Measurements from ENCODE around the gene PIK3R3.

The PIK3R3 gene

GRCh38 chr1:46044116-46044515 lies 88.3 kb downstream of the PIK3R3 start:
- Mint-ChIP-seq H3K9me3 (no peaks in the 10 kb centered on the region), H3K36me3 (ENCODE audit: low read depth) (no peaks in the 10 kb centered on the region), H3K27ac (no peak overlapping the region), H3K27me3 (no peaks in the 10 kb centered on the region), H3K4me1 (peaks cover 12% of the 10 kb centered on the region), H3K4me3 (no peak overlapping the region)
- DNase-seq: no peak
- no peak for ATAC-seq

GRCh38 chr1:46043458-46044017 lies 88.9 kb downstream of the PIK3R3 start:
- Mint-ChIP-seq H3K27me3 (no peaks in the 10 kb centered on the region), H3K36me3 (ENCODE audit: low read depth) (no peaks in the 10 kb centered on the region), H3K9me3 (no peaks in the 10 kb centered on the region), H3K4me1 (peaks cover 12% of the 10 kb centered on the region), H3K27ac (no peak overlapping the region), H3K4me3 (no peak overlapping the region)
- DNase-seq (no peak), ATAC-seq (peak; percentile 36)

GRCh38 chr1:46041974-46042373 lies 90.5 kb downstream of the PIK3R3 start:
- Mint-ChIP-seq H3K4me3 (no peak overlapping the region), H3K9me3 (no peaks in the 10 kb centered on the region), H3K36me3 (ENCODE audit: low read depth) (no peaks in the 10 kb centered on the region)

GRCh38 chr1:46041551-46041950 lies 90.9 kb downstream of the PIK3R3 start:
- Mint-ChIP-seq H3K4me1 (peaks cover 12% of the 10 kb centered on the region), H3K4me3 (no peak overlapping the region), H3K27ac (no peak overlapping the region), H3K27me3 (no peaks in the 10 kb centered on the region), H3K9me3 (no peaks in the 10 kb centered on the region), H3K36me3 (ENCODE audit: low read depth) (no peaks in the 10 kb centered on the region)
- ATAC-seq (no peak), DNase-seq (no peak)

More at GRCh38 chr1:46041974-46042373, 90.5 kb downstream of the PIK3R3 start:
- ATAC-seq (no peak), DNase-seq (no peak)
- no peaks in the 10 kb centered on the region for H3K27me3 Mint-ChIP-seq
- H3K27ac Mint-ChIP-seq: no peak overlapping the region
- peaks cover 12% of the 10 kb centered on the region for H3K4me1 Mint-ChIP-seq

- Mint-ChIP-seq H3K4me1 (peaks cover 12% of the 10 kb centered on the region), H3K27ac (no peak overlapping the region), H3K36me3 (ENCODE audit: low read depth) (no peaks in the 10 kb centered on the region), H3K4me3 (no peak overlapping the region), H3K27me3 (no peaks in the 10 kb centered on the region), H3K9me3 (no peaks in the 10 kb centered on the region)
- ATAC-seq: no peak
- no peak for DNase-seq
Observed at GRCh38 chr1:46039571-46040052, 92.8 kb downstream of the PIK3R3 start.

GRCh38 chr1:46036894-46037839 lies 95.3 kb downstream of the PIK3R3 start:
- DNase-seq (peak; percentile 88), ATAC-seq (peak; percentile 67)
- no peaks in the 10 kb centered on the region for H3K27me3 Mint-ChIP-seq
- no peak overlapping the region for H3K4me3 Mint-ChIP-seq
- no peaks in the 10 kb centered on the region for H3K36me3 Mint-ChIP-seq (ENCODE audit: low read depth)
- no peaks in the 10 kb centered on the region for H3K9me3 Mint-ChIP-seq
- no peaks in the 10 kb centered on the region for H3K4me1 Mint-ChIP-seq
- H3K27ac Mint-ChIP-seq: no peak overlapping the region

GRCh38 chr1:46034601-46035516 lies 97.6 kb downstream of the PIK3R3 start:
- ATAC-seq (no peak), DNase-seq (no peak)
- H3K27ac Mint-ChIP-seq: no peak overlapping the region
- no peaks in the 10 kb centered on the region for H3K36me3 Mint-ChIP-seq (ENCODE audit: low read depth)
- no peaks in the 10 kb centered on the region for H3K27me3 Mint-ChIP-seq
- H3K9me3 Mint-ChIP-seq: no peaks in the 10 kb centered on the region
- no peaks in the 10 kb centered on the region for H3K4me1 Mint-ChIP-seq
- H3K4me3 Mint-ChIP-seq: no peak overlapping the region

GRCh38 chr1:46030876-46031660 lies 101.4 kb downstream of the PIK3R3 start:
- Mint-ChIP-seq H3K9me3 (no peaks in the 10 kb centered on the region), H3K4me1 (no peaks in the 10 kb centered on the region), H3K4me3 (no peak overlapping the region), H3K27me3 (no peaks in the 10 kb centered on the region), H3K27ac (no peak overlapping the region), H3K36me3 (ENCODE audit: low read depth) (no peaks in the 10 kb centered on the region)
- ATAC-seq (no peak), DNase-seq (no peak)

- ATAC-seq (no peak), DNase-seq (no peak)
- Mint-ChIP-seq H3K9me3 (no peaks in the 10 kb centered on the region), H3K36me3 (ENCODE audit: low read depth) (no peaks in the 10 kb centered on the region), H3K4me3 (no peak overlapping the region), H3K27ac (no peak overlapping the region), H3K4me1 (no peaks in the 10 kb centered on the region), H3K27me3 (no peaks in the 10 kb centered on the region)
Observed at GRCh38 chr1:46030074-46030870, 102.2 kb downstream of the PIK3R3 start.

- DNase-seq (no peak), ATAC-seq (no peak)
- Mint-ChIP-seq H3K27me3 (no peaks in the 10 kb centered on the region), H3K9me3 (no peaks in the 10 kb centered on the region), H3K36me3 (ENCODE audit: low read depth) (peaks cover 7% of the 10 kb centered on the region), H3K4me3 (no peak overlapping the region), H3K27ac (no peak overlapping the region), H3K4me1 (no peaks in the 10 kb centered on the region)
Observed at GRCh38 chr1:46027788-46028573, 104.4 kb downstream of the PIK3R3 start.

- H3K27ac Mint-ChIP-seq: no peak overlapping the region
- no peak overlapping the region for H3K4me3 Mint-ChIP-seq
- no peaks in the 10 kb centered on the region for H3K9me3 Mint-ChIP-seq
- H3K4me1 Mint-ChIP-seq: no peaks in the 10 kb centered on the region
- H3K36me3 Mint-ChIP-seq (ENCODE audit: low read depth): peaks cover 7% of the 10 kb centered on the region
- H3K27me3 Mint-ChIP-seq: no peaks in the 10 kb centered on the region
- no peak for DNase-seq
- ATAC-seq: no peak
Observed at GRCh38 chr1:46026531-46026930, 105.9 kb downstream of the PIK3R3 start.

- ATAC-seq (no peak), DNase-seq (no peak)
- Mint-ChIP-seq H3K27me3 (no peaks in the 10 kb centered on the region), H3K4me1 (no peaks in the 10 kb centered on the region), H3K27ac (no peak overlapping the region), H3K4me3 (no peak overlapping the region), H3K9me3 (no peaks in the 10 kb centered on the region), H3K36me3 (ENCODE audit: low read depth) (peaks cover 7% of the 10 kb centered on the region)
Observed at GRCh38 chr1:46021046-46021996, 111.1 kb downstream of the PIK3R3 start.

Measured in activated naive CD8-positive, alpha-beta T cell treated with anti-CD3 and anti-CD28 coated beads, Interleukin-2, amount 50 U/mL, for 24 hours (primary cell).